Neural progenitor cell (in vitro differentiated cells): ENCODE data around the gene RPS6KA1.

Experiments used
- EZH2phosphoT487 ChIP-seq: fragments of 200-600 bp; sonication (generic); IDR thresholded peaks from 2 replicates; pipeline ENCODE4 v1.6.1; 2017; ENCODE audit warnings: antibody characterized with exemption
- TF ChIP-seq, protein P1 (sequence below): fragments of 200-600 bp; sonication (generic); IDR thresholded peaks from 2 replicates; pipeline ENCODE4 v1.5.1; 2017; ENCODE audit warnings: antibody characterized with exemption, mild to moderate bottlenecking

DNA sequence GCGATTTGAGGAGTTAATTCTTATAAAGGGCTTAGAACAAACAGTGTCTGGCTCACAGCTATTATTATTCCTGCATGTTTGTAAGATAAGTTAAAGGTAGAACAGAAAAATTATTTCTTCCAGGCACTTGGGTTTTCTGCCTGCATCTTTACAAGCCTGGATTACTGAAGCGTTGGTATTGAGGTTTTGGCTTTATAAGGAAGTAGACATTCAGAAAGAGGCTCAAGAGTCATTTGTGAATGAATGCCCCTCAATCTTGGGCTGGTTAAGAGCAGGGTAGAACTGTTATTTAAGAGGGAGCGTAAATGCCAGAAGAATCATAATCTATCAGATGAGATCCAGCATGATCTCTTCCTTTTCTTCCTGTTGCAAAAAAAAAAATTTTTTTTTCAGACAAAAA lies 89.0 kb downstream of the RPS6KA1 start:
- TF ChIP-seq, protein P1, sequence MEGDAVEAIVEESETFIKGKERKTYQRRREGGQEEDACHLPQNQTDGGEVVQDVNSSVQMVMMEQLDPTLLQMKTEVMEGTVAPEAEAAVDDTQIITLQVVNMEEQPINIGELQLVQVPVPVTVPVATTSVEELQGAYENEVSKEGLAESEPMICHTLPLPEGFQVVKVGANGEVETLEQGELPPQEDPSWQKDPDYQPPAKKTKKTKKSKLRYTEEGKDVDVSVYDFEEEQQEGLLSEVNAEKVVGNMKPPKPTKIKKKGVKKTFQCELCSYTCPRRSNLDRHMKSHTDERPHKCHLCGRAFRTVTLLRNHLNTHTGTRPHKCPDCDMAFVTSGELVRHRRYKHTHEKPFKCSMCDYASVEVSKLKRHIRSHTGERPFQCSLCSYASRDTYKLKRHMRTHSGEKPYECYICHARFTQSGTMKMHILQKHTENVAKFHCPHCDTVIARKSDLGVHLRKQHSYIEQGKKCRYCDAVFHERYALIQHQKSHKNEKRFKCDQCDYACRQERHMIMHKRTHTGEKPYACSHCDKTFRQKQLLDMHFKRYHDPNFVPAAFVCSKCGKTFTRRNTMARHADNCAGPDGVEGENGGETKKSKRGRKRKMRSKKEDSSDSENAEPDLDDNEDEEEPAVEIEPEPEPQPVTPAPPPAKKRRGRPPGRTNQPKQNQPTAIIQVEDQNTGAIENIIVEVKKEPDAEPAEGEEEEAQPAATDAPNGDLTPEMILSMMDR: no peak
- no peak for TF ChIP-seq EZH2phosphoT487
